Activated CD4-positive, alpha-beta memory T cell treated with anti-CD3 and anti-CD28 coated beads for 36 hours (primary cell): ENCODE measurements around the gene GPI. TPM values are rescaled to one million over a fixed set of nuclear protein-coding genes. Genes with fewer than 3 reads are reported as not detected.
A peak's percentile ranks its signal among the peaks of the same experiment; 100 is the strongest.

Experiments
- CTCF ChIA-PET: fragments of 350-600 bp; sonication (Branson Sonifier 250); formaldehyde crosslinking; loops from one replicate; lab custom pipeline; 2021; ENCODE audit warnings: antibody characterized with exemption, inconsistent platforms; lab: Charles Lee
- POLR2A ChIA-PET: fragments of 350-600 bp; sonication (Branson Sonifier 250); formaldehyde crosslinking; loops from one replicate; lab custom pipeline; 2021; ENCODE audit warnings: antibody characterized with exemption; lab: Charles Lee
- DNase-seq: peaks from one replicate; pipeline ENCODE4 v3.0.0-alpha.2; 2020
- H3K27ac Mint-ChIP-seq: one replicate; pipeline ENCODE4 v1.8.0; 2021; ENCODE audit warnings: mixed read lengths
- H3K27me3 Mint-ChIP-seq: one replicate; pipeline ENCODE4 v1.8.0; 2021; ENCODE audit warnings: mixed read lengths
- H3K36me3 Mint-ChIP-seq: one replicate; pipeline ENCODE4 v1.8.0; 2021; ENCODE audit warnings: mixed read lengths
- H3K4me1 Mint-ChIP-seq: one replicate; pipeline ENCODE4 v1.8.0; 2021; ENCODE audit warnings: low read depth, mixed read lengths
- H3K4me3 Mint-ChIP-seq: one replicate; pipeline ENCODE4 v1.8.0; 2021; ENCODE audit warnings: mild to moderate bottlenecking, mixed read lengths
- H3K9me3 Mint-ChIP-seq: one replicate; pipeline ENCODE4 v1.8.0; 2021; ENCODE audit warnings: mixed read lengths
- intact Hi-C: fragments of 100-400 bp; cut with micrococcal nuclease; formaldehyde crosslinking; loops from one replicate; pipeline ENCODE4 v1.15.1; 2023
- total RNA-seq, 2 experiments: library from RNA; stranded (reverse); gene quantifications; one replicate each; pipeline ENCODE4 v1.2.3, GENCODE V29; 2021

GPI gene
- total RNA-seq, 2 experiments from 2014 or later: 549 to 564 TPM

DNA sequence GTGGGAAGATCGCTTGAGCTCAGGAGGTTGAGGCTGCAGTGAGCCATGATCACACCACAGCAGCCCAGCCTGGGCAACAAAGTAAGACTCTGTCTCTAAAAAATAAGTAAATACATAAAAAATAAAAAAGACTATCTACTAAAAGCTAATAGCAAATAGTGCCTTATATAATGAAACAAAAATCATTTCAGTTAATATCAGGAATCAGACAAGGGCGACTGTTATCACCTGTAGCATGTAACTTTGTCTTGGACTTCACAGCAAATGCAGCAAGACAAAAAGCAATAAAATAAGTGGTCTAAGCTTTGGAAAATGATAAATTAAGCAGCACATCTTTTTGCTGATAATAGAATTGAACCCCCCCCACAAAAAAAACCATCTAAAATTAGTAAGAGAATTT, 21.2 kb upstream of the GPI start:
- H3K9me3 Mint-ChIP-seq: no peaks in the 10 kb centered on the region
- ChIA-PET CTCF (interaction anchor here (1.7 to 4.1 kb wide), 2 partner anchors 124 to 303 kb away, joined by 4 to 22 read pairs; no protein-coding TSS in a partner anchor), POLR2A (no interaction called here)
- intact Hi-C loops: no loop called here
- no peaks in the 10 kb centered on the region for H3K27me3 Mint-ChIP-seq
- H3K4me1 Mint-ChIP-seq: peaks cover 5% of the 10 kb centered on the region
- H3K27ac Mint-ChIP-seq: no peak overlapping the region
- H3K36me3 Mint-ChIP-seq: peaks cover 16% of the 10 kb centered on the region
- DNase-seq: no peak
- no peak overlapping the region for H3K4me3 Mint-ChIP-seq

DNA sequence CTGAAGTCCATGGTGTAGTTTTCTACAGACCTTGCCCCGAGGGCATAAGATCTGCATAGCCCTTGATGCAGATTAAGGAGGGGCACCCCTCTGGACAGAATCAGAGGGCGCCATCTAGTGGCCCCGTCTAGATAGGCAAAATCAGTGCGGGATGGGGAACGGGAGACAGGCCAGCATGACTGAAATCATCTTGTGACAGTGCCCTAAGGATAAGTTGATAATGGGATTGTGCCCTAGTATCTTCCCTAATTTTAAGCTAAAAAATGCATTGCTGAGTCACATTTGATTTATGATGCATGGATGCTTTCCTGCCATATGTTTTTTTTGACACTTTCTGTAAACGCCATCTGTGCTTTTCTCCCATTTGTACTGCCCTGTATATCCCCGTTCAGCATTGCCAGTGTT, 19.0 kb upstream of the GPI start:
- Mint-ChIP-seq H3K9me3 (no peaks in the 10 kb centered on the region), H3K27me3 (no peaks in the 10 kb centered on the region), H3K4me3 (no peak overlapping the region), H3K27ac (no peak overlapping the region), H3K36me3 (peaks cover 16% of the 10 kb centered on the region), H3K4me1 (peaks cover 17% of the 10 kb centered on the region)
- CTCF ChIA-PET: interaction anchor here (0.6 to 4.1 kb wide), 27 partner anchors 8 to 1089 kb away, joined by 3 to 22 read pairs (median 4); partner anchors contain the start of genes GPI and UBA2
- peak; percentile 84 for DNase-seq
- POLR2A ChIA-PET: no interaction called here
- intact Hi-C loops: no loop called here

DNA sequence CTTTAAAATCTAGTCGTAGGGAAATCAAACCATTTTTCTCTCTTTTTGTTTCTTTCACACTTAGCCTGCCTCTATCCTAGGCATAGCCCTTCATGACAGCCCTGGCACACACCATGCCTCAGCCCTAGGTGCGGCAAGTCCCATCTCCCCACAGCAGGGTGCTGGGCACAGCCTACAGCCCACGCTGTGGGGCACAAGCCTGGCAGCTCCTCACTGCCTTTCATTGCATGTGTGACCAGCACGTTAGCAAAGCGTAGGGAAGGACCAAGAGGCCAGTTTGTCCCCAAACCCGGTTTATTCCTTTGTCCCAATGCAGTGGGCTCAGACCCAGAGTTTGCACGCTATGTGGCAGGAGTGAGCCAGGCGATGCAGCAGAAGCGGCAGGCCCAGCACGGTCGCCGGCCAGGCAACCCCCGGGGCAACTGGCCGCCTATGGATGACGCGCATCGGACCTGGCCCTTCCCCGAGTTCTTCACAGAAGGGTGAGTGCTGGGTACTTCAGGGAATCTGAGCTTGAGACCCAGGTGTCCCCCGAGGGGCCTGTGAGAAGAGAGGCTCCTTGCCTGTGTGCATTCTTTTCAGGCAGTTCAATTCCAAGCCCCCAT, 17.3 kb upstream of the GPI start:
- H3K27ac Mint-ChIP-seq: no peak overlapping the region
- H3K4me1 Mint-ChIP-seq: peaks cover 25% of the 10 kb centered on the region
- POLR2A ChIA-PET: no interaction called here
- intact Hi-C loops: no loop called here
- no peaks in the 10 kb centered on the region for H3K27me3 Mint-ChIP-seq
- CTCF ChIA-PET: interaction anchor here (0.6 to 2.6 kb wide), 5 partner anchors 10 to 169 kb away, joined by 3 to 13 read pairs (median 4); partner anchors contain the start of gene GPI
- H3K36me3 Mint-ChIP-seq: peaks cover 10% of the 10 kb centered on the region
- no peak for DNase-seq
- H3K9me3 Mint-ChIP-seq: no peaks in the 10 kb centered on the region
- H3K4me3 Mint-ChIP-seq: no peak overlapping the region

DNA sequence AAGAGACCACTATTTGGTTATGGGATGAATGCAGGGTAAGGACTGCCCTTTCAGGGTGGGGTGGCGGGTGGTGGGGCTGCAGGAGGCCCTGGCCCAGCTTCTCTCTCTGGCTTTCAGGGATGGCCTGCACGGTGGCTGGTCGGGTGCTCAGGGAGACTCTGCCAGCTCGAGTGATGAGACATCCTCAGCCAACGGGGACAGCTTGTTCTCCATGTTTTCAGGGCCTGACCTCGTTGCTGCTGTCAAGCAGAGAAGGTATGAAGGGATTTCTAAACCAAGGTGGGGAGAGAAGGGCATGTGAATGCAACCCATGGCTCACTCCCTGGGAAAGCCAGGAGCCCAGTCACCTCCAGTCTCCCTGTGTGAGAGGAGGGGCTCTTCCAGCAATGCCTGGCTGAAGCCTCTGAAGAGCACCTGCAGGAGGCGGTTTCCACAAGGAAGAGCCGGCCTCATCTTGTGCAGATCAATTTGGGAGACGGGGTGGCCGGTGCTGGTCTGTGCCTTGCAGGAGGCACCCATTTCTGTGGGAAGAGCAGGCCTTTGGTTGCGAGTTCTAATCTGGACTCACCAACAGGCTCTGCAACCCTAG, 16.0 kb upstream of the GPI start:
- no peak for DNase-seq
- H3K4me3 Mint-ChIP-seq: no peak overlapping the region
- ChIA-PET POLR2A (interaction anchor here (1.8 kb wide), 1 partner anchor 79 kb away, joined by 4 read pairs; the partner anchor contains the start of gene UBA2), CTCF (interaction anchor here (1.2 kb wide), 1 partner anchor 78 kb away, joined by 4 read pairs; no protein-coding TSS in a partner anchor)
- peak overlapping the region; percentile 92 for H3K27ac Mint-ChIP-seq
- no peaks in the 10 kb centered on the region for H3K27me3 Mint-ChIP-seq
- H3K9me3 Mint-ChIP-seq: no peaks in the 10 kb centered on the region
- intact Hi-C loops: no loop called here
- peaks cover 8% of the 10 kb centered on the region for H3K36me3 Mint-ChIP-seq
- peaks cover 25% of the 10 kb centered on the region for H3K4me1 Mint-ChIP-seq

DNA sequence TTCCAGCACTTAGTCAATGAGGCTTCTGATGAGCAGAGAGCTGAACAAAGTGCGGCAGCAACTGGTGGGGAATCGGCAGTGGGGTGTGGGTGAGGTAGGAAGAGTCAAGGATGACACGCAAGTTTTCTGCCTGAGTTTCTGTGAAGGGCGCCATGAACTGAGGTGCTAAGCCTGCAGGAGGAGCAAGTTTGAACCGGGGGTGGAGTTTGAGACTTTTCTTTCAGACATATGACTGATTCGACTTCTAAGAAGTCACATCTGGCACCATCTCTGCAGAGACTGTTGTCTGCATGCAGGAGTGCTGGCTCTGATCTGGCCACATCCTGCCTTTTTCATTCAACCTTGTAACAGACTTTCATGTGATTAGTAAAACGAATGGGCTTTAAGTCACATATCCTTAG, 14.8 kb upstream of the GPI start:
- Mint-ChIP-seq H3K36me3 (peaks cover 7% of the 10 kb centered on the region), H3K9me3 (no peaks in the 10 kb centered on the region), H3K4me1 (peaks cover 25% of the 10 kb centered on the region), H3K4me3 (peak overlapping the region; percentile 14), H3K27me3 (no peaks in the 10 kb centered on the region), H3K27ac (peak overlapping the region; percentile 92)
- peak; percentile 87 for DNase-seq
- ChIA-PET POLR2A (interaction anchor here (1.8 kb wide), 1 partner anchor 78 kb away, joined by 4 read pairs; the partner anchor contains the start of gene UBA2), CTCF (interaction anchor here (1.0 to 1.2 kb wide), 3 partner anchors 9 to 80 kb away, joined by 3 to 4 read pairs (median 4); no protein-coding TSS in a partner anchor)
- intact Hi-C loops: loop anchor here (1.0 to 5.0 kb wide), 3 partner anchors 80 to 178 kb away; partner anchors contain the start of gene LSM14A

DNA sequence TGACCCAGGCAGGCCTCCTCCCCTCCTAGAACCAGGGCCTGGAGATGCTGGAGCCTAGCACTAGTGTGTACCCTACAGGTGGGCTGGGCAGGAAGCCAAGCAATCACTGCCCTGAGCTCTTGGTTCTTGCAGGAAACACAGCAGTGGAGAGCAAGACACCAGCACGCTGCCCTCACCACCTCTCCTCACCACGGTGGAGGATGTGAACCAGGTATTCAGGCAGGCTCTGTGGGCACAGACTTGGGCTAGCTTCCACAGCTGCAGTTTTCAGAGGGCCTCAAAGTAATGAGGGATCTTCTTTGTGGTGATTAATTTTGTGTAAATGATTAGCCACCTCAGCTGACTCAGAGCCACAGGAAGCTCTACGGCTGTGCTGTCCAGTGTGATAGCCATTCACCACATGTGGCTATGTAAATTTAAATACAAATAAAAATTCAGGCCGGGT, 13.6 kb upstream of the GPI start:
- no peaks in the 10 kb centered on the region for H3K9me3 Mint-ChIP-seq
- intact Hi-C loops: loop anchor here (2.0 to 5.0 kb wide), 2 partner anchors 133 to 179 kb away; partner anchors contain the start of gene LSM14A
- CTCF ChIA-PET: interaction anchor here (0.6 to 1.2 kb wide), 4 partner anchors 14 to 1002 kb away, joined by 3 read pairs; no protein-coding TSS in a partner anchor
- H3K27me3 Mint-ChIP-seq: no peaks in the 10 kb centered on the region
- POLR2A ChIA-PET: interaction anchor here (0.8 kb wide), 1 partner anchor 8 kb away, joined by 3 read pairs; no protein-coding TSS in a partner anchor
- peak overlapping the region; percentile 92 for H3K27ac Mint-ChIP-seq
- DNase-seq: peak; percentile 38
- peaks cover 5% of the 10 kb centered on the region for H3K36me3 Mint-ChIP-seq
- peak overlapping the region; percentile 37 for H3K4me3 Mint-ChIP-seq
- peaks cover 19% of the 10 kb centered on the region for H3K4me1 Mint-ChIP-seq

DNA sequence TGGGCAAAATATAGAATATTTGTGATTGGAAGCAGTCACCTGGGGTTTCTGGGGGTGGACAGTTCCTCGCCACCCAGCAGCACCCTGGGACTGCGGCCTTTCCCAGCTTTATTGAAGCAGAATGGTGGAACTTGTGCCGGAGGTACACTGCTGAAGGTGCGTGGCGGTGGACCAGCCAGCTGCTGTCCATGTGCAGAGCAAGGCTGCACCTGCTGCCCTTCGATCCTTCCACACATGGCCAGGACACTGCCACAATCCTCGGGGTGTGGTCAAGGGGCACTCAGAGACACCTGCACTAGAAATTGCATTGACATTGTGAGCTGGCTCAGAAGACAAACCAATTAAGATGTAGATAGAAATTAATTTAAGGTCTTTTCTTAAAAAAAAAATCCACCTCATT, 11.4 kb upstream of the GPI start:
- DNase-seq: no peak
- H3K4me3 Mint-ChIP-seq: no peak overlapping the region
- H3K27me3 Mint-ChIP-seq: no peaks in the 10 kb centered on the region
- peaks cover 5% of the 10 kb centered on the region for H3K36me3 Mint-ChIP-seq
- CTCF ChIA-PET: interaction anchor here (0.7 to 1.2 kb wide), 3 partner anchors 7 to 77 kb away, joined by 3 read pairs; no protein-coding TSS in a partner anchor
- intact Hi-C loops: loop anchor here (5.0 kb wide), 1 partner anchor 181 kb away; the partner anchor contains the start of gene LSM14A
- no peak overlapping the region for H3K27ac Mint-ChIP-seq
- H3K4me1 Mint-ChIP-seq: peaks cover 29% of the 10 kb centered on the region
- POLR2A ChIA-PET: no interaction called here
- no peaks in the 10 kb centered on the region for H3K9me3 Mint-ChIP-seq

DNA sequence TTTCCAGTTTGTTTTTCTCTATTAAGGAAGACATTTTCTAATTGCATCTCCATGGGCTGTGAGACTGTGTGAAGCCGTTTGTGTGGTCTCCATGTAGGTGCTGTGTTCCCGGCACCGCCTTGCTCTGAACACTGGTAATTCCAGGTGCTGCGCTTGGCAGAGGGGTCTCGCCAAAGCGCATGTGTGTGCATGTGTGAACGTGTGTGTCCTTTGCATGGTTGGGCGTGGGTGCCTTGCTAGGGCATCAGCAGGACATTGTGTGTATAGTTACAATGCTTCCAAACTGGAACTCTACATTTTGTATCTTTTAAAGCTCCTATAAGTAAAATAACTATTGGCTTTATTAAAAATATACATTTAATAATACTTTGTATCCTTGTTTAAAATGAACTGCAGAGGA, 9.8 kb upstream of the GPI start:
- Mint-ChIP-seq H3K27ac (no peak overlapping the region), H3K36me3 (peaks cover 3% of the 10 kb centered on the region), H3K9me3 (no peaks in the 10 kb centered on the region), H3K4me3 (no peak overlapping the region), H3K27me3 (no peaks in the 10 kb centered on the region), H3K4me1 (peaks cover 33% of the 10 kb centered on the region)
- intact Hi-C loops: no loop called here
- DNase-seq: no peak
- POLR2A ChIA-PET: interaction anchor here (1.0 kb wide), 1 partner anchor 10 kb away, joined by 5 read pairs; the partner anchor contains the start of gene GPI
- CTCF ChIA-PET: interaction anchor here (1.2 to 2.6 kb wide), 2 partner anchors 9 to 182 kb away, joined by 3 to 10 read pairs; no protein-coding TSS in a partner anchor

DNA sequence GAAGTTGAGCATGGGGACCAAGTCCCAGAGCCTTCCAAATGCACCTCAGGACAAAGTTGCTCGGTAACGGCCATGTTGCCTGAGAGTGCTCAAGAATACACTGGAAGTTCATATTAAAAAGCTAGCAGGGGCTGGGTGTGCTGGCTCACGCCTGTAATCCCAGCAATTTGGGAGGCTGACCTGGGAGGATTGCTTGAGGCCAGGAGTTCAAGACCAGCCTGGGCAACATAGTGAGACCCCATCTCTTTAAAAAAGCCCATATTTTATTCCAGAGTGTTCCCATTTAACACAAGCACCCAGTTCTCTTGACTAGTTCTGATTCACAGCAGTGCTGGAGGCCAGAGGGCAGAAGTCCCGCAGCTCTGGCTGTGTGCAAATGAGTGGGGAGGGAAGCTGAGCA, 8.1 kb upstream of the GPI start:
- CTCF ChIA-PET: interaction anchor here (0.7 to 2.6 kb wide), 2 partner anchors 10 to 180 kb away, joined by 4 to 10 read pairs; no protein-coding TSS in a partner anchor
- no peak overlapping the region for H3K27ac Mint-ChIP-seq
- H3K27me3 Mint-ChIP-seq: no peaks in the 10 kb centered on the region
- intact Hi-C loops: no loop called here
- H3K4me1 Mint-ChIP-seq: peaks cover 22% of the 10 kb centered on the region
- no peaks in the 10 kb centered on the region for H3K9me3 Mint-ChIP-seq
- POLR2A ChIA-PET: interaction anchor here (0.7 kb wide), 1 partner anchor 89 kb away, joined by 4 read pairs; no protein-coding TSS in a partner anchor
- H3K4me3 Mint-ChIP-seq: no peak overlapping the region
- no peak for DNase-seq
- no peaks in the 10 kb centered on the region for H3K36me3 Mint-ChIP-seq

DNA sequence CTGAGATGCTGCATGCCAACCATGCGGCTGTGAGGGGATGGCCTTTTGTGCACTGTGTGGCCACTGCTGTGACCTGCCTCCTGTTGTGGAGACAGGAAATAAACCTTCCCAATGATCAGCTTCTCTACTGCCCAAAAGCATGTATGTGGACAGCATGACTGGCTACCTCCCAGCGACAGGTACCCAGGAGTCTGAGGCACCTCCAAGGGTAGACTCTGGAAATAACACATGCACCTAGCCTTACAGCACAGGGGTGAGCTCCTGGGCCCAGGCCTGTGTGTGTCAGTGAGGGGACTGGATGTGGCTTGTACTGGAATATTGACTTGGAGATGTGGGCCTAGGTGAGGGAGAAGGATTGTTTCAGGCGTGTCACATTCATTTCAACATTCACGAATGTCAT, 7.6 kb upstream of the GPI start:
- no peak for DNase-seq
- Mint-ChIP-seq H3K4me1 (peaks cover 22% of the 10 kb centered on the region), H3K9me3 (no peaks in the 10 kb centered on the region), H3K27me3 (no peaks in the 10 kb centered on the region), H3K36me3 (no peaks in the 10 kb centered on the region), H3K27ac (peak overlapping the region; percentile 63), H3K4me3 (peak overlapping the region; percentile 18)
- POLR2A ChIA-PET: interaction anchor here (0.7 kb wide), 1 partner anchor 89 kb away, joined by 4 read pairs; no protein-coding TSS in a partner anchor
- CTCF ChIA-PET: interaction anchor here (0.7 to 2.6 kb wide), 2 partner anchors 11 to 181 kb away, joined by 4 to 10 read pairs; no protein-coding TSS in a partner anchor
- intact Hi-C loops: no loop called here

DNA sequence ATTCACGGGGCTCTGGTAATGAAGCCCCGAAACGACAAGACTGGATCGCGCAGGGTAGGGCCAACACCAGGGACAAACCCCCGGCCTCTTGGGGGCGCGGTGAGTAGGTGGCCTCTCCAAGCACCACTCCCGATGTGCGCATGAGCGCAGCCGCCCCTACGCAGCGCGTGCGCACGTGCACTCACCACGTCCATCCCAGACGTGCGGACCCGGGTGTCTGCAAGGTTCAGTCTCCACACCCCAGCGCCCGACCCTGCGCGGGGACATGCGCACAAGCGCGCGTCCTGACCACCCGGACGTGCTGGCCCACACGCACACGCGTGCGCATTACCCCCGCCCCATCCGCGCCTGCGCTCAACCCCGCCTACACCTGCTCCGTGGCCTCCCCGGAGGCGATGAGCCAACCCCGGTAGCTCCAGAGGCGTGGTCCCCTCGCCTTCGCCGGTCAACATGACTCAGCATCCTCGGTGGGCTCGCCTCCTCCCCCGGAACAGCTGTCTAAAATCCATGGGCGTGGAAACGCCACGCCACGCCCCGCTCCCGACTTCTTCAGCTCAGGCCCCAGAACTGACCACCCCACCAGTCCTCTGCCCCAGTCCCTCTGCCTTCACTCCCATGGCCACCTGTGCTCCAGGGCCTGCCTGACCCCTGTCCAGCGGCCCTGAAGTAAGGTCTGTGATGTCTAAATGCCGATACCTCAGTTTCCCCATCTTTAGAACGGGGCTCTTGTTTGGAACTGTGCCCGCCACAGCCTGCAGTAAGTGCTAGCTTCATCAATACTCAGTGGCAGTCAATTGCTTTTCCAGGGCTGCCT, 5.6 kb upstream of the GPI start:
- no peaks in the 10 kb centered on the region for H3K36me3 Mint-ChIP-seq
- CTCF ChIA-PET: interaction anchor here (0.6 to 1.9 kb wide), 10 partner anchors 9 to 323 kb away, joined by 3 to 14 read pairs (median 4); no protein-coding TSS in a partner anchor
- peak; percentile 99 for DNase-seq
- no peaks in the 10 kb centered on the region for H3K9me3 Mint-ChIP-seq
- peaks cover 29% of the 10 kb centered on the region for H3K4me1 Mint-ChIP-seq
- peak overlapping the region; percentile 90 for H3K27ac Mint-ChIP-seq
- H3K4me3 Mint-ChIP-seq: peak overlapping the region; percentile 86
- POLR2A ChIA-PET: interaction anchor here (1.0 to 1.3 kb wide), 4 partner anchors 8 to 127 kb away, joined by 3 to 6 read pairs (median 4); no protein-coding TSS in a partner anchor
- H3K27me3 Mint-ChIP-seq: no peaks in the 10 kb centered on the region
- intact Hi-C loops: no loop called here
